ENCODE data around the gene P2RY12. TPM values are rescaled to one million over a fixed set of nuclear protein-coding genes. Genes with fewer than 3 reads are reported as not detected.

The P2RY12 gene
- total RNA-seq, 2 donors from 2014 or later, result 1.4 to 1.5 TPM

- H3K4me3 ChIP-seq, result no peak overlapping the region
- H3K27me3 ChIP-seq, result no peaks in the 10 kb centered on the region
- H3K36me3 ChIP-seq, result no peaks in the 10 kb centered on the region
- no peaks in the 10 kb centered on the region for H3K4me1 ChIP-seq
- no peak for DNase-seq (ENCODE audit: low spot score)
- H3K9me3 ChIP-seq, result no peaks in the 10 kb centered on the region
- no peak overlapping the region for H3K27ac ChIP-seq
- TF ChIP-seq, protein P1, sequence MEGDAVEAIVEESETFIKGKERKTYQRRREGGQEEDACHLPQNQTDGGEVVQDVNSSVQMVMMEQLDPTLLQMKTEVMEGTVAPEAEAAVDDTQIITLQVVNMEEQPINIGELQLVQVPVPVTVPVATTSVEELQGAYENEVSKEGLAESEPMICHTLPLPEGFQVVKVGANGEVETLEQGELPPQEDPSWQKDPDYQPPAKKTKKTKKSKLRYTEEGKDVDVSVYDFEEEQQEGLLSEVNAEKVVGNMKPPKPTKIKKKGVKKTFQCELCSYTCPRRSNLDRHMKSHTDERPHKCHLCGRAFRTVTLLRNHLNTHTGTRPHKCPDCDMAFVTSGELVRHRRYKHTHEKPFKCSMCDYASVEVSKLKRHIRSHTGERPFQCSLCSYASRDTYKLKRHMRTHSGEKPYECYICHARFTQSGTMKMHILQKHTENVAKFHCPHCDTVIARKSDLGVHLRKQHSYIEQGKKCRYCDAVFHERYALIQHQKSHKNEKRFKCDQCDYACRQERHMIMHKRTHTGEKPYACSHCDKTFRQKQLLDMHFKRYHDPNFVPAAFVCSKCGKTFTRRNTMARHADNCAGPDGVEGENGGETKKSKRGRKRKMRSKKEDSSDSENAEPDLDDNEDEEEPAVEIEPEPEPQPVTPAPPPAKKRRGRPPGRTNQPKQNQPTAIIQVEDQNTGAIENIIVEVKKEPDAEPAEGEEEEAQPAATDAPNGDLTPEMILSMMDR (IDR thresholded peaks at IDR 0.05), result no peak
Measured at GRCh38 chr3:151412989-151413388, 28.4 kb upstream of the P2RY12 start.

GRCh38 chr3:151410891-151411559 is 26.5 kb upstream of the P2RY12 start:
- Histone ChIP-seq H3K4me1 (no peaks in the 10 kb centered on the region), H3K36me3 (no peaks in the 10 kb centered on the region), H3K27ac (no peak overlapping the region), H3K9me3 (no peaks in the 10 kb centered on the region), H3K27me3 (no peaks in the 10 kb centered on the region), H3K4me3 (no peak overlapping the region)
- TF ChIP-seq, protein P1 (IDR thresholded peaks at IDR 0.05), result no peak
- DNase-seq (ENCODE audit: low spot score), result no peak

GRCh38 chr3:151407928-151408327 is 23.4 kb upstream of the P2RY12 start:
- H3K27me3 ChIP-seq, result no peaks in the 10 kb centered on the region
- TF ChIP-seq, protein P1 (IDR thresholded peaks at IDR 0.05), result no peak
- H3K4me3 ChIP-seq, result no peak overlapping the region
- no peaks in the 10 kb centered on the region for H3K36me3 ChIP-seq
- no peaks in the 10 kb centered on the region for H3K9me3 ChIP-seq
- H3K27ac ChIP-seq, result no peak overlapping the region
- H3K4me1 ChIP-seq, result no peaks in the 10 kb centered on the region
- DNase-seq (ENCODE audit: low spot score), result no peak

GRCh38 chr3:151404316-151404715 is 19.8 kb upstream of the P2RY12 start:
- H3K27ac ChIP-seq, result no peak overlapping the region
- TF ChIP-seq, protein P1 (IDR thresholded peaks at IDR 0.05), result no peak
- no peak for DNase-seq (ENCODE audit: low spot score)
- no peaks in the 10 kb centered on the region for H3K4me1 ChIP-seq
- no peaks in the 10 kb centered on the region for H3K27me3 ChIP-seq
- no peaks in the 10 kb centered on the region for H3K36me3 ChIP-seq
- no peaks in the 10 kb centered on the region for H3K9me3 ChIP-seq
- H3K4me3 ChIP-seq, result no peak overlapping the region

- TF ChIP-seq, protein P1 (IDR thresholded peaks at IDR 0.05), result no peak
- no peaks in the 10 kb centered on the region for H3K36me3 ChIP-seq
- H3K9me3 ChIP-seq, result no peaks in the 10 kb centered on the region
- no peaks in the 10 kb centered on the region for H3K4me1 ChIP-seq
- no peak overlapping the region for H3K27ac ChIP-seq
- DNase-seq (ENCODE audit: low spot score), result no peak
- H3K4me3 ChIP-seq, result no peak overlapping the region
- no peaks in the 10 kb centered on the region for H3K27me3 ChIP-seq
Measured at GRCh38 chr3:151403246-151403645, 18.7 kb upstream of the P2RY12 start.

DNA sequence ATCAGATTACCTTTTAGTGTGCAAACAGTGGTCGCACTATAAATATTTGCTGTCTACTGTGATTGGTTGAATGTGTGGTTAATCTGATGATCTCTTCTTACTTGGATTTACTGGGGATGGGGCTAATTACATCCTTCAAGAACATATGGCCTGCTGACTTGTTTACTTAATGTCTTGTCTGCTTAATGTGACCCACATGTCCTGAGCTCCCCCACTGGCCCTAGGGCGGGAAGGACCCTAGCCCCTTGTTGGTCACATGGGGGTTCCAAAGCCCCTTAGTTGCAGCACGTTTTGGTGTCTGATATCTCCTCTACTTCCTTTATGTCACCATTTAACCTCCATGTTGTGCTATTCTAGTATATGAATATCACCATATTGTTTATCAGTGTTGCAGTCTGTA is 17.8 kb upstream of the P2RY12 start:
- no peak for DNase-seq (ENCODE audit: low spot score)
- Histone ChIP-seq H3K4me1 (no peaks in the 10 kb centered on the region), H3K27me3 (no peaks in the 10 kb centered on the region), H3K4me3 (no peak overlapping the region), H3K27ac (no peak overlapping the region), H3K36me3 (no peaks in the 10 kb centered on the region), H3K9me3 (no peaks in the 10 kb centered on the region)
- TF ChIP-seq, protein P1 (IDR thresholded peaks at IDR 0.05), result no peak
